Fibroblast of pulmonary artery (primary cell): ENCODE results near the gene CCDC88A.
"Not testable (repeated sequence)": the region's sequence is repeated elsewhere in the genome, so short reads cannot be mapped to it uniquely, and the experiment has no call there.

Source experiments
- DNase-seq: peaks from one replicate; pipeline ENCODE4 v3.0.0-alpha.2; 2010; ENCODE audit warnings: low read depth
- H3K4me3 ChIP-seq: replicated peaks from 2 replicates; pipeline ENCODE4 v1.5.1; 2011; ENCODE audit warnings: low read depth, mild to moderate bottlenecking, control low read depth, low read length, moderate library complexity
- TF ChIP-seq, protein P1 (sequence below): IDR thresholded peaks from 2 replicates; pipeline ENCODE4 v1.5.1; 2011; ENCODE audit warnings: mild to moderate bottlenecking, control low read depth, low read length, inconsistent platforms; ENCODE audit errors: missing control alignments

Gene CCDC88A

DNA sequence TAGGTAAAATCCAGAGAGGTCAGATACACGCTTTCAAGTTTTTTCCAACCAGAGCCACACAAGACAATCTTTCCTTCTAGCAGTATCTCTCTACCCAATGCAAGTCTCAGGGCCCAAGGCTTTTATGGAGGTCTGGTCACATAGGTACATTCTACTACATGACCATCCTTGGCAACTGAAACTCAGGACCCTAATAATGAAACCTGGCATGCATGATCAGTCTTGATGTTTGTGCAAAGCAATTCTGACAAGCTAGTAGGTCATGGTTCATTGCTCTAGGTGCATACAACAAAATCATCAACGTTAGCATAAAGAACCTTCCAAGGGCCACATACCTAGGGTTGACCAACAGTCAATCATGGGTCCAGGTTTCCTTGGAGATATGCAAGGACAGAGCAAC lies 33.2 kb upstream of the CCDC88A start:
- H3K4me3 ChIP-seq: no peak overlapping the region
- DNase-seq: no peak
- TF ChIP-seq, protein P1, sequence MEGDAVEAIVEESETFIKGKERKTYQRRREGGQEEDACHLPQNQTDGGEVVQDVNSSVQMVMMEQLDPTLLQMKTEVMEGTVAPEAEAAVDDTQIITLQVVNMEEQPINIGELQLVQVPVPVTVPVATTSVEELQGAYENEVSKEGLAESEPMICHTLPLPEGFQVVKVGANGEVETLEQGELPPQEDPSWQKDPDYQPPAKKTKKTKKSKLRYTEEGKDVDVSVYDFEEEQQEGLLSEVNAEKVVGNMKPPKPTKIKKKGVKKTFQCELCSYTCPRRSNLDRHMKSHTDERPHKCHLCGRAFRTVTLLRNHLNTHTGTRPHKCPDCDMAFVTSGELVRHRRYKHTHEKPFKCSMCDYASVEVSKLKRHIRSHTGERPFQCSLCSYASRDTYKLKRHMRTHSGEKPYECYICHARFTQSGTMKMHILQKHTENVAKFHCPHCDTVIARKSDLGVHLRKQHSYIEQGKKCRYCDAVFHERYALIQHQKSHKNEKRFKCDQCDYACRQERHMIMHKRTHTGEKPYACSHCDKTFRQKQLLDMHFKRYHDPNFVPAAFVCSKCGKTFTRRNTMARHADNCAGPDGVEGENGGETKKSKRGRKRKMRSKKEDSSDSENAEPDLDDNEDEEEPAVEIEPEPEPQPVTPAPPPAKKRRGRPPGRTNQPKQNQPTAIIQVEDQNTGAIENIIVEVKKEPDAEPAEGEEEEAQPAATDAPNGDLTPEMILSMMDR: no peak

DNA sequence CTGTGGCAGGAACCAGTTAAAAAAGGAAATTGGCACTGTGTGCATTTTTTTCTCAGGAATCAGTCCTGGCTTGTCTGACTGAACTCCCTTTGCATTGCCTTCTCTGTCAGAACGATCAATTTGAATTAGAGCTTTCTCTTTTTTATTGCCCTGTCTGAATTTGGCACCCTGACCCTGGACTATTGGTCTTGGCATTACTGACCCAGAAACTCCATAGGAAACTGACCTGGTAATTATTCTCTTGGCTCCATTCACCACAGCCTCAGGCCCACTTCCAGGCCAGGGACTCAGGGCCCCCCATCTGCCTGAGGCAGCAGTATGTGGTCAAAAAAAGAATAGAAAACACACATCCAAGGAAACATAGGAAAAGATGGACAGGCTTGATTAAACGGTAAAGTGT lies 32.0 kb upstream of the CCDC88A start:
- no peak for DNase-seq
- no peak overlapping the region for H3K4me3 ChIP-seq
- TF ChIP-seq, protein P1: no peak

DNA sequence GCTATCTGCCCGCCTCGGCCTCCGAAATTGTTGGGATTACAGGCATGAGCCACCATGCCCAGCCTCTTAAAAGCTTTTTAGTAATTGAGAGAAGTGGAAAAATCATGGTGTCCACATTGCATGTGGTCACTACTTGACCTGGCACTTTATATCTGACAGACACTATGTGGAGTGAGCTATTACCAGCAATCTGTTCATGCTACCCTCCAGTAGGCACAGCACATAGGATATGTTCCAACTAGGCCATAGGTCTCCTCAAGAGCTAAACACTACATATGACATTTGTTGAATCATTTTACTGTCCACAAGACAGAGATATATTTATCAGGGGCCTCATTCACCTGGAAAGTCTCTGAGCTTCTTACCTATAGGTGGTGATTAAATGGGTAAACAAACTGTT lies 30.4 kb upstream of the CCDC88A start:
- not testable (repeated sequence) for DNase-seq, H3K4me3 ChIP-seq

DNA sequence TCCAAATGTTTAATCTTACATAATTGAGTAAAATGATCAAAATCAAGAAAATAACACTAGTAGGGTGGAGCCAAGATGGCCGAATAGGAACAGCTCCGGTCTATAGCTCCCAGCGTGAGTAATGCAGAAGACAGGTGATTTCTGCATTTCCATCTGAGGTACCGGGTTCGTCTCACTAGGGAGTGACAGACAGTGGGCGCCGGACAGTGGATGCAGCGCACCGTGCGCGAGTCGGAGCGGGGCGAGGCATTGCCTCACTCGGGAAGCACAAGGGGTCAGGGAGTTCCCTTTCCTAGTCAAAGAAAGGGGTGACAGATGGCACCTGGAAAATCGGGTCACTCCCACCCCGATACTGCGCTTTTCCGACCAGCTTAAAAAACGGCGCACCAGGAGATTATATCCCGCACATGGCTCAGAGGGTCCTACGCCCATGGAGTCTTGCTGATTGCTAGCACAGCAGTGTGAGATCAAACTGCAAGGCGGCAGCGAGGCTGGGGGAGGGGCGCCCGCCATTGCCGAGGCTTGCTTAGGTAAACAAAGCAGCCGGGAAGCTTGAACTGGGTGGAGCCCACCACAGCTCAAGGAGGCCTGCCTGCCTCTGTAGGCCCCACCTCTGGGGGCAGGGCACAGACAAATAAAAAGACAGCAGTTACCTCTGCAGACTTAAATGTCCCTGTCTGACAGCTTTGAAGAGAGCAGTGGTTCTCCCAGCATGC lies 22.5 kb upstream of the CCDC88A start:
- not testable (repeated sequence) for DNase-seq, H3K4me3 ChIP-seq

DNA sequence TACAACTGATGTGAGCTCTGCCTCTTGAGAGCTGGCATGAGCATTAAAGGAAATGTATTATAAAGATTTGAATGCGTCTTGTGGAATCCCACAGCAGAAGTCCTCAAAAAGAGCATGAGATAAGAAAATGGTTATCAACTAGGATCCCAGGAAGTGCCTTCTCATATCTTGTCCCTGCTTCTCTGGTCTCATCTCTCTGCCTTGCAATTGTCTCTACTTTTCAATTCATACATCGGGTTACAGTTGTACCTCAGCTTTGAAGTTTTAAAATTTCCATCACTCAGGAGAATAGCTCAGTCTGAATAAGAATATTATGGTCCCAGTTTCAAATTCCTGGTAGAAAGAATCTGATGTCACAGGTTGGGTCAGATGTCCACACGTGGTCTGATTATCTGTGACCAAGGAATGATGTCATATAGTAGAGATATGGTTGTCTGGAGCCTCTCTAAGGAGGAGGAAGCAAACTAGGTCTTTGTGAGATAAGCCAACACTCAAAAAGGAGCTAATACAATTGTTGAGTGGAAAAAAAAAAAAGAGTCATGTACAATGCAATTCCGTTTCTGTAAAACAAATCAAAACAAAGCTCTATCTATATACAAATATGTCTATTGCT lies 21.7 kb upstream of the CCDC88A start:
- H3K4me3 ChIP-seq: no peak overlapping the region
- TF ChIP-seq, protein P1: no peak
- DNase-seq: no peak

DNA sequence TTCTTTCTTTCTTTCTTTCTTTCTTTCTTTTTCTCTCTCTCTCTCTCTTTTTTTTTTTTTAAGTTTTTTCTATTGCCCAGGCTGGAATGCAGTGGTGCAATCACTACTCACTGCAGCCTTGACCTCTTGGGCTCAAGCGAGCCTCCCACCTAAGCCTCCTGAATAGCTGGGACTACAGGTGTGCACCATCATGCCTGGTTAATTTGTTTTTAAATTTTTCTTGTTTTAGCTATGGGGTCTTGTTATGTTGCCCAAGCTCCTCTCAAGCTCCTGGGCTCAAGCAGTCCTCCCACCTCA lies 19.4 kb upstream of the CCDC88A start:
- TF ChIP-seq, protein P1: no peak
- DNase-seq: no peak
- H3K4me3 ChIP-seq: no peak overlapping the region

DNA sequence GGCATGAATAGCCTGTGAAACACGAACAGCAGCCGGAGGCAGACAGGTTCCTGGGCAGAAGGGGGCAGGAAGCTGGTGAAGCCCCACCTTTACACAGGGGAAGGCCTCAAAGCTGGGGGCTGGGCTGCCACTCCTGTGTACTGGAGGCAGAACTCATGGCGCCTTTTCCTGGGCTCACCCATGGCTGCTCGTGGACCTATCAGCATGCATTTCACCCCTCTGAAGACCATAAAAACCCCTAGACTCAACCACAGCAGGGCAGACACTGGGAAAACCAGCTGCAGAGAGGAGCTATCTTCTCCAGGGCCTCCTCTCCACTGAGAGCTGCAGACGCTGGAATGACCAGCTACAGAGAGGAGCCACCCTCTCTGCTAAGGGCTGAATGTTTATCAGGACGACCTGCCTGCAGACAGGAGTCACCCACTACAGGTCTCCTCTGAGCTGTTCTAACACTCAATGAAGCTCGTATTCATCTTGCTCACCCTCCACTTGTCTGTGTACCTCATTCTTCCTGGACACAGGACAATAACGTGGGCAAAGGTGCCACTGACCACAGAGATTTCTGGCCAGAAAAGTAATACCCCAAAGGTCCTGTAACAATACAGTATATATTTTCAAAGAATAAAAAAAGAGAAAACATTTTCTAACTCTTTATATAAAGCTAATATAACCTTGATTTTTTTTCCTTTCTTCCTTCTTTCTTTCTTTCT lies 18.9 kb upstream of the CCDC88A start:
- no peak for DNase-seq
- TF ChIP-seq, protein P1: no peak
- H3K4me3 ChIP-seq: no peak overlapping the region
